Keratinocyte (primary cell): Measurements from ENCODE around the gene GPR158. TPM values are rescaled to one million over a fixed set of nuclear protein-coding genes. Genes with fewer than 3 reads are reported as not detected.

Source experiments
- DNase-seq: peaks from one replicate; pipeline ENCODE4 v3.0.0-alpha.2; 2011; ENCODE audit warnings: low read depth, missing footprints, low spot score
- FAIRE-seq: peaks from 2 replicates; lab custom pipeline; 2011; peaks lifted over from hg19 to GRCh38; lab: Jason Lieb, UNC
- H2AFZ ChIP-seq: 2 replicates; pipeline ENCODE4 v1.6.0; 2012; ENCODE audit warnings: low read length, control low read depth, inconsistent platforms; ENCODE audit not compliant: control insufficient read depth
- H3K27ac ChIP-seq: 2 replicates; pipeline ENCODE4 v1.5.1; 2011; ENCODE audit warnings: low read length; ENCODE audit not compliant: control insufficient read depth, insufficient read depth
- H3K27me3 ChIP-seq: 3 replicates; pipeline ENCODE4 v1.6.0; 2011; ENCODE audit warnings: low read length; ENCODE audit not compliant: control insufficient read depth, insufficient read depth; ENCODE audit errors: extremely low read depth
- H3K36me3 ChIP-seq, 2 experiments: 2 replicates in 1 of 2; 3 replicates in 1 of 2; pipeline ENCODE4 v1.5.1; 2011; ENCODE audit warnings: low read length in 2 of 2, mild to moderate bottlenecking in 1 of 2; ENCODE audit not compliant: control insufficient read depth in 2 of 2, insufficient read depth in 2 of 2; ENCODE audit errors: extremely low read depth in 1 of 2
- H3K4me1 ChIP-seq: 3 replicates; pipeline ENCODE4 v1.5.1; 2011; ENCODE audit warnings: low read length; ENCODE audit not compliant: control insufficient read depth, insufficient read depth; ENCODE audit errors: extremely low read depth
- H3K4me2 ChIP-seq: 3 replicates; pipeline ENCODE4 v1.6.0; 2011; ENCODE audit warnings: low read depth, low read length; ENCODE audit not compliant: control insufficient read depth, insufficient read depth; ENCODE audit errors: extremely low read depth
- H3K4me3 ChIP-seq, 3 experiments: fragments of 200-600 bp in 1 of 3; sonication (generic) in 1 of 3; 2 replicates in 2 of 3; 3 replicates in 1 of 3; pipeline ENCODE4 v1.5.1; 2011 to 2016; ENCODE audit warnings: low read length in 3 of 3, mild to moderate bottlenecking in 3 of 3, control low read depth in 2 of 3, inconsistent platforms in 1 of 3, low read depth in 1 of 3, mixed read lengths in 1 of 3, mixed run types in 1 of 3, moderate library complexity in 1 of 3; ENCODE audit not compliant: control insufficient read depth in 2 of 3, insufficient read depth in 2 of 3; ENCODE audit errors: extremely low read depth in 1 of 3
- H3K79me2 ChIP-seq: 2 replicates; pipeline ENCODE4 v1.6.0; 2012; ENCODE audit warnings: low read length; ENCODE audit not compliant: control insufficient read depth, insufficient read depth
- H3K9ac ChIP-seq: 3 replicates; pipeline ENCODE4 v1.6.0; 2011; ENCODE audit warnings: low read length; ENCODE audit not compliant: control insufficient read depth, insufficient read depth; ENCODE audit errors: extremely low read depth
- H3K9me1 ChIP-seq: 3 replicates; pipeline ENCODE4 v1.6.0; 2011; ENCODE audit warnings: low read length; ENCODE audit not compliant: control insufficient read depth, insufficient read depth; ENCODE audit errors: extremely low read depth
- H3K9me3 ChIP-seq: 2 replicates; pipeline ENCODE4 v1.5.1; 2012; ENCODE audit warnings: low read depth, low read length; ENCODE audit not compliant: control insufficient read depth
- H4K20me1 ChIP-seq: 3 replicates; pipeline ENCODE4 v1.6.0; 2011; ENCODE audit warnings: low read length; ENCODE audit not compliant: control insufficient read depth, insufficient read depth; ENCODE audit errors: extremely low read depth
- EZH2 ChIP-seq: IDR thresholded peaks from one replicate; pipeline ENCODE4 v1.6.1; 2012; ENCODE audit warnings: inconsistent platforms, mild to moderate bottlenecking, low read length, moderate library complexity
- dilution Hi-C: fragments of 300-500 bp; cut with MboI; formaldehyde crosslinking; loops from one replicate; pipeline ENCODE4 v1.7.0; 2020; ENCODE audit warnings: low sequenced_read_pairs; ENCODE audit not compliant: extremely low pct_ligation_motif_present
- polyA plus RNA-seq, 5 experiments: library from polyadenylated mRNA; depleted of rRNA in 3 of 5; stranded (reverse) in 3 of 5; stranded (forward) in 1 of 5; unstranded in 1 of 5; fragments of >200 nt; gene quantifications; 1 replicate in 1 of 5; 2 replicates in 3 of 5; 3 replicates in 1 of 5; pipeline versions ENCODE4 v1.2.1 to v1.2.3, GENCODE V29; 2011 to 2012; ENCODE audit warnings: missing spikeins in 2 of 5, low read depth in 1 of 5, low replicate concordance in 1 of 5
- TF ChIP-seq, protein P1 (sequence below), 3 experiments: IDR thresholded peaks in 1 of 3; conservative IDR thresholded peaks in 1 of 3; optimal IDR thresholded peaks in 1 of 3; 2 replicates in 2 of 3; 3 replicates in 1 of 3; pipeline versions ENCODE3 to v1.5.1; 2011; ENCODE audit warnings: low read length in 3 of 3, mild to moderate bottlenecking in 3 of 3, moderate library complexity in 2 of 3, control low read depth in 1 of 3, inconsistent platforms in 1 of 3; ENCODE audit not compliant: insufficient read depth in 2 of 3; ENCODE audit errors: extremely low read depth in 1 of 3

Gene GPR158
- polyA plus RNA-seq, 1 donor (not counting 4 experiments of a cell fraction or from before 2014, with no cell fraction given), result not detected

- Histone ChIP-seq H3K9me3 (no peaks in the 10 kb centered on the region), H4K20me1 (no peaks in the 10 kb centered on the region), H3K9ac (no peak overlapping the region), H3K4me1 (no peaks in the 10 kb centered on the region), H2AFZ (no peak overlapping the region), H3K4me3 (no peak overlapping the region), H3K79me2 (no peaks in the 10 kb centered on the region), H3K9me1 (no peaks in the 10 kb centered on the region), H3K27me3 (no peaks in the 10 kb centered on the region), H3K27ac (no peak overlapping the region), H3K36me3 (no peaks in the 10 kb centered on the region), H3K4me2 (no peak overlapping the region)
- no peak for FAIRE-seq
- dilution Hi-C loops, result no loop called here
- TF ChIP-seq, protein P1, sequence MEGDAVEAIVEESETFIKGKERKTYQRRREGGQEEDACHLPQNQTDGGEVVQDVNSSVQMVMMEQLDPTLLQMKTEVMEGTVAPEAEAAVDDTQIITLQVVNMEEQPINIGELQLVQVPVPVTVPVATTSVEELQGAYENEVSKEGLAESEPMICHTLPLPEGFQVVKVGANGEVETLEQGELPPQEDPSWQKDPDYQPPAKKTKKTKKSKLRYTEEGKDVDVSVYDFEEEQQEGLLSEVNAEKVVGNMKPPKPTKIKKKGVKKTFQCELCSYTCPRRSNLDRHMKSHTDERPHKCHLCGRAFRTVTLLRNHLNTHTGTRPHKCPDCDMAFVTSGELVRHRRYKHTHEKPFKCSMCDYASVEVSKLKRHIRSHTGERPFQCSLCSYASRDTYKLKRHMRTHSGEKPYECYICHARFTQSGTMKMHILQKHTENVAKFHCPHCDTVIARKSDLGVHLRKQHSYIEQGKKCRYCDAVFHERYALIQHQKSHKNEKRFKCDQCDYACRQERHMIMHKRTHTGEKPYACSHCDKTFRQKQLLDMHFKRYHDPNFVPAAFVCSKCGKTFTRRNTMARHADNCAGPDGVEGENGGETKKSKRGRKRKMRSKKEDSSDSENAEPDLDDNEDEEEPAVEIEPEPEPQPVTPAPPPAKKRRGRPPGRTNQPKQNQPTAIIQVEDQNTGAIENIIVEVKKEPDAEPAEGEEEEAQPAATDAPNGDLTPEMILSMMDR (optimal IDR thresholded peaks at IDR 0.05 in 1 of 3, IDR thresholded peaks at IDR 0.05 in 1 of 3, conservative IDR thresholded peaks at IDR 0.05 in 1 of 3; ENCODE audit: extremely low read depth in 1 of 3, insufficient read depth in 2 of 3, low read length in 3 of 3), result no peak
- TF ChIP-seq EZH2, result no peak
- DNase-seq, result no peak
Observed at GRCh38 chr10:25457552-25457951, 282.8 kb downstream of the GPR158 start.

DNA sequence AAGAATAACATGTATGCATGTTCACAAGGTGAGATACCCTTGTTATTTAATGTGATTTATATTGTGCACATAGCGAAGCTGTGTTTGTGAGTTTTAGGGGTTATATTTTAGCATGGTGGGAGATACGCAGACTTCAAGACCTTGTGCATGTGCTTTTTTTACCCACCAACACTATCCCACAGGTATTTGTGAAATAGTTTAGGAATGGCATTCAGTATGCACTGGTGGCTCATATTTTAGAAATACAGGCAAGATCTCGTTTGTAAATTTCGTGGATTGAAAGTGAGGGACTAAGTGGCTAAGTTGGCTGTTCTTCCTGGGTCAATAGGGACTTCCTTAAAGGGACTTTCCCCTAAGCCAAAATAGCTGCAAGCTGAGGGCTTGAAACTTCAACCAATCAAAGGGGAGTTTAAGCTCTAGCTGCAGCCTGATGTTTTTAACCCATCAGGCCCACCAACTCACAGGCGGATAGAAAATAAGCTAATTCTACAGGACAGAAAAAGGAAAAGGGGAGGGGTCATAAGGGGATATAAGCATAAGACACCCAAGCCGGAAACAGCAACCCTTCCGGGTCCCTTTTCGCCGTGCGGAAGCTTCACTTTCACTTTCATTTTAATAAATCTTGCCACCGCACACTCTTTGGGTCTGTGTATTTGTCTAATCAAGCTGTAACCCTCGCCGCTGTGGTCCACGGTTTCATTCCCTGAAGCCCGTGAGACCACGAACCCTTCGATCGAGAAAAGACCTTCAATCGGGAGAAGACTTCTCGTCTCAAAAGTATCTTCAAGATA is 291.0 kb downstream of the GPR158 start:
- Histone ChIP-seq H3K4me1 (no peaks in the 10 kb centered on the region), H3K36me3 (no peaks in the 10 kb centered on the region), H3K9me3 (no peaks in the 10 kb centered on the region), H3K27ac (no peak overlapping the region), H3K9ac (no peak overlapping the region), H3K9me1 (no peaks in the 10 kb centered on the region), H3K27me3 (no peaks in the 10 kb centered on the region), H2AFZ (no peak overlapping the region), H4K20me1 (no peaks in the 10 kb centered on the region), H3K79me2 (no peaks in the 10 kb centered on the region), H3K4me2 (no peak overlapping the region), H3K4me3 (no peak overlapping the region)
- dilution Hi-C loops, result no loop called here
- FAIRE-seq, result no peak
- DNase-seq, result no peak
- TF ChIP-seq, protein P1 (optimal IDR thresholded peaks at IDR 0.05 in 1 of 3, IDR thresholded peaks at IDR 0.05 in 1 of 3, conservative IDR thresholded peaks at IDR 0.05 in 1 of 3; ENCODE audit: extremely low read depth in 1 of 3, insufficient read depth in 2 of 3, low read length in 3 of 3), result no peak
- TF ChIP-seq EZH2, result no peak
